Umbilical cord (tissue), 2 donors: Measurements from ENCODE around the gene CIITA. TPM values are rescaled to one million over a fixed set of nuclear protein-coding genes. Genes with fewer than 3 reads are reported as not detected.

Source experiments
- DNase-seq: peaks from one replicate; pipeline ENCODE4 v3.0.0-alpha.2; 2015; ENCODE audit warnings: low spot score
- total RNA-seq: library from RNA; depleted of rRNA; stranded (reverse); fragments of >200 nt; gene quantifications from one replicate; pipeline ENCODE4 v1.2.3, GENCODE V29; 2014; ENCODE audit warnings: low replicate concordance; ENCODE audit not compliant: insufficient read depth

CIITA gene
- total RNA-seq, 1 donor from 2014 or later = 11.1 TPM

DNA sequence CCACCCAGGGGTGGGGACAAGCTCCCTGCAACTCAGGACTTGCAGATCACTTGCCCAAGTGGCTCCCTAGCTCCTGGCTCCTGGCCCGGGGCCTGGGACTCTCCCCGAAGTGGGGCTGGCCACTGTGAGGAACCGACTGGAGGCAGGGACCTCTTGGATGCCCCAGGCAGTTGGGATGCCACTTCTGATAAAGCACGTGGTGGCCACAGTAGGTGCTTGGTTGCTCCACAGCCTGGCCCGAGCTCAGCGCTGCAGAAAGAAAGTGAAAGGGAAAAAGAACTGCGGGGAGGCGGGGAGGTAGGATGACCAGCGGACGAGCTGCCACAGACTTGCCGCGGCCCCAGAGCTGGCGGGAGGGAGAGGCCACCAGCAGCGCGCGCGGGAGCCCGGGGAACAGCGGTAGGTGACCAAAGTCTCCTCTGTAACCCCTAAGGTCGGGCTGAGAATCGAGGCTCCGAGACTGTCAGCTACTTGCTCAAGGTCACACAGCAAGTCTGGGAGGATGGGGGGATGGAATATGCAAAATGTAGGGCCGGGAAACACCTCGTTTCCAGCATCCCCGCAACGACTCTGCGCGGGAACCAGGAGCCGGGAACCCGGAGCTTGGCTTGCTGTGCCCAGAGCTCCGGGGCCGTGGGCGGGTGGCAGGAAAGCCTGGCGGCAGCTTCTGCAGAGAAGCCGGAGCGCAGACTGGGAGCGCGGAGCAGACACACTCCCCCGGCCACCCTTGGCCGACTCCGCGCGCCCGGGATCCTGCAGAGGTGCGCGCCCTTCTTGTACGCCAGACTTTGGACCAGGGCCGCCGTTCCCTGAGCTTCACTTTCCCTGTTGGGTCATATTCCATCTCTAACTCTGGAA is 1.9 kb downstream of the CIITA start:
- DNase-seq = no peak

DNA sequence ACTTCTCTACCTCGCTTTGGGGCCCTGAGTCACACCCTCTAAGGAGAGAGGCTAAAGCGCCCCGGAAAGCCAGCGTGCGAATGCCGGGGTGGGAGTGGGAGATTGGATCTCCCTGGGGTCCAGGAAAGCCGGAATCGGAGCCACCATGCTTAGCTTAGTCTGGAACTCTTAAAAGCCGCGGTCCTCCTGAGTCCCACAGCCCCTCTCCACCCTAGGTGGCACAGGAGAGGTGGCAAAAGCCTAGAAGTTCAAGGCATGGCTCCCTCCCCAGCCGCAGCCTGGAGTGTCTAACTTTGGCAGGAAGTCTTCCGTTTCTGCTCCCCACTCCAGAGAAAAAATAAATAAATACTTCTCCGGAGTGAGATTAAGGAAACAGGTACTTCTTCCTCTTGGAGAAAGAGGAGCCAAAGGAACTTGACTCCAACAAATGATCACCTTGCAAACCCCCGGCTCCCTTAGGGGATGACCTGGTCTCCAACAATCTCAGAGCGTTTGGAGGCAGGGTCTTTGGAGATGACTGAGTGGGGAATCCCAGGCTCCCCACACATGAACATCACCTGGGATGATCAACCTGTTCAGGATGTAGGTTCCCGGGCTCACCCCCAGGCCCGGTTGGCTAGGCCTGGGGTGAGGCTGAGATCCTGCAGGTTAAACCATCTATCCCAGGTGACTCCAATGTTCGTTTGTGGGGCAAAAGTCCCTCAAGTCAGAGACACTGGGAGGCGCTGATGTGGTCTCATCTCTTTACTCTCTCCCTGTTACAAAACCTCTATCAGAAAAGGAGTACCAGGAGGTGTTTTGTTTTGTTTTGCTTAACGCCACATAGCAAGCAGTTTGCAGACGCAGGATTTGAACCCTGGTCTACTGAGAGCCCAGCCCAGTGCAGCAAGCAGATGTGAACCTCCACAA is 2.9 kb downstream of the CIITA start:
- no peak for DNase-seq

DNA sequence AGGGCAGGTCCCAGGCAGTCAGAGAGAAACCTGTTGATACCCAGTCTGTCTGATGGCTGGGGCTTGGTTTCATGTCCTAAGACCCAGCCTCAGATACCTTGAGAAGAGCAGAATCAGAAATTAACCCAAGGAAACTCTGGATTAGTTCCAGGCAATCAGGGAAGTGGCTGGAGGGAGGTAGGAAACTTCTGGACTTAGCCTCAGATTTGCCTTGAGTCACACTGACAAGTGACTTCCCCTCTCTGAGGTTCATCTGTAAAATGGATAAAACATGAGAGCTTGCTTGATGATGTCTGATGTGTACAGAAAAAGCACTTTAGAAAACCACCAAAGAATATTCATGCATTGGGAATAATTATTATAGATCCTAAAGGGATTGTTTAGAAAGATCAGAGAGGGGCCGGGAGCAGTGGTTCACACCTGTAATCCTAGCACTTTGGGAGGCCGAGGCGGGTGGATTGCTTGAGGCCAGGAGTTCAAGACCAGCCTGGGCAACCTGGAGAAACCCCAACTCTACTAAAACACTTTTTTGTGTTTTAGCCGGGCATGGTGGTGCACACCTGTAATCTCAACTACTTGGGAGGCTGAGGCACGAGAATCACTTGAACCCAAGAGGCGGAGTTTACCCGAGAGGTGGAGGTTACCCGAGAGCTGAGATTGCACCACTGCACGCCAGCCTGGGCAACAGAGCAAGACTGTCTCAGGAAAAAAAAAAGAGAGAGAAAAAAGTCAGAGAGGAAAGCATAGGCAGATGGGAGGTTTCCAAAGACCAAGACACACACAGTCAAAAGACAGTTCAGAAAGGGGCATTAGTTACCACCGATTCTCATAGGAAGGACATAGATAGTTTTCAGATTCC is 3.8 kb downstream of the CIITA start:
- no peak for DNase-seq

DNA sequence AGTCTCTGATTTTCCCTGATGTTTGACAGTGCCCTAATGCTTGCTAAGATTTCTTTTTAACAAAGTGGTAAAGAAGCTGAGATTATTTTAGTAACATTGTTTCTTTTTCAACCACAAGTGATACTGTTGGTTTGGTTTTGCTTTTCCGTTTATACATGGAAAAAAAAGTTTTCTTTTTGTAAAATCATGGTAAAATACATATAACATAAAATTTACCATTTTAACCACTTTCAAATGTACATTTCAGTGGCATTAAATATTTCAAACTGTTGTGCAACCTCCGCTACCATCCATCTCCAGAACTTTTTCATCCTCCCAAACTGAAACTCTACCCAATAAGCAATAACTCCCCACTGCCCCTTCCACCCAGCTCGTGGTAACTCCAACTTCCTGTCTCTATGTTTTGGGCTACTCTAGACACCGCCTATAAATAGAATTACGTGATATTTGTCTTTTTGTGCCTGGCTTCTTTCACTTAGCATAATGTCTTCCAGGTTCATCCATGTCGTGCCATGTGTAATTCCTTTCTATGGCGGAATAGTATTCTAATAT is 4.6 kb downstream of the CIITA start:
- DNase-seq = no peak

DNA sequence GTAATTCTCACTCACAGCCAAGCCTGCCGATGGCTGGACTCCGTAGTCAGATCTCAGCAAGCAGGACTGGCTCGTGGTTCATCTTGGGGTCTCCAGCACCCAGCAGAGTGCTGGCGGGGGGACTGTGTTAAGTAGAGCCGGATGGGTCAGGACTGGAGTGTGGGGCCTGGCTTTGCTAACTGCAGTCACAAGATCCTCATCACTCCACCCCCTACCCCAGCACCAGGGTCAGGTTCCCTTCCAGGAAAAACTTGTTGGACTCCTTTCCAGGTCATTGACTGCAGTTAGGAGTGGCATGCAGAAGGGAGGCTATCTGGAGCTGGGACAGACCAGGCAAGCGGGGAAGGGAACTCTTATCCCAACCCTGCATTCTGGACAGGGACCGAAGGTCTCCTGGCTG is 6.0 kb downstream of the CIITA start:
- DNase-seq = no peak

DNA sequence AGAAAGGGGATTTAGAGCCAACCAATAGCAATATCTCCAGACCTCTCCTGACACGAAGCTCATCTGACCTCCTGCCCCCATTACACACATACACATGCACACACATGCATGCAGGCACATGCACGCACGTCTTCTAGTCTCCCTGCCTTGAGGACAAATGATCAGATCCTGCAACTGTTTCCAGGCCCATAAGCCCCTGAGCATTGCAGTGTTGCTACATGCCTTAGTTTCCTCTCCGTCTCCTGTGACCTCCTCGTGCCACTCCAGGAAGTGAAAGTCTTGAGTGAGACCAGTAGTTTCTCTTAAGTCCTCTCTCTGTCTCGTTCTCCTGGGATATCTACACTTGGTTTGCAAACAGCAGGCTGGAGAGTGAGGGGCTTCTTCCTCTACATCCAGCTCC is 8.2 kb downstream of the CIITA start:
- DNase-seq = peak; percentile 24

DNA sequence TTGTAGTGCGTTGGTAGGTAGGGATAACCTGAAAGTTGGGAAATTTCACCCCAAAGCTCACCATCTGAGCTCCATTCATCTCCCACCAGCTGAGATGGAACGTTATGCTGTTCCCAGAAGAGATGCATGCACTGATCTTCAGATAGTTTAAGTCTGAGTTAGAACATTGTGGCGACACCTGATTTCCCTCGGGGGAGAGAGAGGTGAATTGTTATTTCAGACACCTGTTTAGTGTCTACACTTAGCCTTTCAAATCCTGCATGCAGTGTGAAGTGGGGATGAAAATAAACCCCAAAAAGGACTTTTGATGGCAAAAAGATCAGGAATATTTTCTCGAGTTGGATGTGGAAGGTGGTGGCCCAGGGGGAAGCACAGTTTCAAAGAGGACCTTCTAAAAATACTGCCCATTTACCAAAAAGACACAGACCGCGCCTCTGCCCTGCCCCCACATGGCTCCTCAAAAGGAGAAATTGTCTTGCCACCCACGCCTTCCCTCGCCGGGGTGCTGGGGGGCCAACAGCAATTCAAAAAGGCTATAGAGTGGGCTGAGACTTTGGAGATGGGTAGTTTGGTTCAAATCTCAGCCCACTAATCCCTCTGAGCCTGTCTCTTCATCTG is 11.4 kb downstream of the CIITA start:
- DNase-seq = no peak

DNA sequence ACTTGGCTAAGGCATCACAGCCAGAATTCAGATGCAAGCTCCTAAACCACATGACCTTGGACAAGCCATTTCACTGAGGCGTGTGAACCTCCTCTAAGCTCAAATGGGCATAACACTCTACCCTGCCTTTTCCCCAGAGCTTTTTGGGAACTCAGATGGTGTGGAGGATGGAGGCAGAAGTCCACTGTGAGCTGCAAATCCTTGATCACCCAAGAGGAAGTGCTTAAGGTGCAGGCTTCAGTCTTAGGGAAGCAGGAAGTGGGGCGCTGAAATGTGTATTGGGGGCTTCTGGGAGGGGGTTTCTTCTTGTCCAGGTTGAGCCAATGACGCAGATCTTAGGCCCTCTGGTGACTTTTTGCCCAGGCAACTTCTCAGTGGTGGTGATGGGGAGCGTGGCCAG is 12.9 kb downstream of the CIITA start:
- no peak for DNase-seq

DNA sequence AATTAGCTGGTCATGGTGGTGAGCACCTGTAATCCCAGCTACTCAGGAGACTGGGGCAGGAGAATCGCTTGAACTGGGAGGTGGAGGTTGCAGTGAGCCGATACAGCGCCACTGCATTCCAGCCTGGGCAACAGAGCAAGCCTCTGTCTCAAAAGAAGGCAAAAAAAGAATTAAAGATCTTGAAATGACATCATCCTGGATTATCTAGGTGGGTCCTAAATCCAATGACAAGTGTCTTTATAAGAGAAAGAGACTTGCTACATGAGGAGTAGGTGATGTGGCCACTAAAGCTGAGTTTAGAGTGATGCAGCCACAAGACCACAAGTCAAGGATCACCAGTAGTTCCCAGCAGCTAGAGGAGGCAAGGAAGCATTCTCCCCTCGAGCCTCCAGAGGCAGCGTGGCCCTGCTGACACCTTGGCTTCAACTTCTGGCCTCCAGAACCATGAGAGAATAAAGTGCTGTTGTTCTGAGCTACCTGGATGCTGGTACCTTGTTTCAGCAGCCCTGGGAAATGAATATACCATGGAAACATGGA is 15.8 kb downstream of the CIITA start:
- DNase-seq = no peak

DNA sequence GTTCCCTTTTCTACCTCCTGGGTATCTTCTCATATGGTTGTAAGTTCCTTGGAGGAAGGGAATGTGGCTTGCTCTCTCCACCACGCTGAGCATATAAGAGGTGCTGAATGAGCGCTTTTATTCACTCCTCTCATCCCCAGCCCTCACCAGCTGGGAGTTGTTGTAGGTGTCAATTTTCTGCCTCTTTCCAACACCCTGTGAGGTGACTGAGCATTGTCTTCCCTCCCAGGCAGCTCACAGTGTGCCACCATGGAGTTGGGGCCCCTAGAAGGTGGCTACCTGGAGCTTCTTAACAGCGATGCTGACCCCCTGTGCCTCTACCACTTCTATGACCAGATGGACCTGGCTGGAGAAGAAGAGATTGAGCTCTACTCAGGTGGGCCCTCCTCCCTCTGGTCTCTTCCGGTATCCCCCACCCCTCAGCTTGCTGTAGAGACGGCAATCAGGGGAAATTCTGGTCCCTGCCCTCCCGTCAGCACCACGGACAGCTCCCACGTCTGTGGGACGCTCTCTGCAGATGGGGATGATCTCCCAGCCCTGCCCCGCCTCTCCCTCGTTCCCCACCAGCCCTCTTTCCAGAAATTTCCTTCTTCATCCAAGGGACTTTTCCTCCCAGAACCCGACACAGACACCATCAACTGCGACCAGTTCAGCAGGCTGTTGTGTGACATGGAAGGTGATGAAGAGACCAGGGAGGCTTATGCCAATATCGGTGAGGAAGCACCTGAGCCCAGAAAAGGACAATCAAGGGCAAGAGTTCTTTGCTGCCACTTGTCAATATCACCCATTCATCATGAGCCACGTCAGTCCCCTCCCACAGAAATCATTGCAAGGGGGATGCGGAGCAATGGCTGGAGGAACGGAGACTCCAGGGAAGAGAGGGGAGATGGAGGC is 18.3 kb downstream of the CIITA start:
- DNase-seq = peak; percentile 38

DNA sequence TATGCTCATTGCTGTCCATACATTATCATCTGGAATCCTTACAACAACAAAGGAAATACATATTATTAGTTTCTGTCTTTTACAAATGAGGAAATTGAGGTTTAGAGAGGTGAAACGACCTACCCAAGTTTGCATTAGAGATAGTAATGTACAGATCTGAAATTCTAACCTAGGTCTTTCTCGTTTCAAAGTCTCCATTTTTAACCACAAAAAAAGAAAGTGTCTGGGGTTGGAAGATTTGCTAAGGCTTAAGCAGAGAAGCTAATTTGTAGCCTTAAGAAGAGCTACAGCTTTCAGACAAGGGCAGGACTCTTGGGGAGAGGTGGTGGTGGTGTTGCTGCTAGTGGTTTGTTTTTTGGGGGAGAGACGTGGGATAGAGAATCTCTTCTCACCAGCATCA is 19.2 kb downstream of the CIITA start:
- DNase-seq = no peak

DNA sequence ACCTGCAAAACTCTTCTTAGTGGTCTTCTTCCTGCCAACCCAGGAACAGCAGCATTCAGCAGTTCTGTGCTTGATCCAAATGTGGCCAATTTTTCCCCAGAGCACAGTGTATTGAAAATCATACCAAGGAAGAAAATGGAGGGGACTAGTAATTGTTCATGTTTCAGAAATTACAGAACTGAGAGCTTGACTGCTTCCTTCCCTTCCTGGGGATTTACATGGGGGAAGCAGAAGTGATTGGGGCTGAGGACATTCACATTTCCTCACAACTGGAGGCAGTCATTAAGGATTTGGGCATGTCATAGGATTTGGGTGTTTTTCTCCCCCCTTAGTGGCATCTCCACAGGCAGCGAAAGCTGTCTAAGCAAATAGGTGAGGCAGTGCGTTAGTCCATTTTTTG is 19.7 kb downstream of the CIITA start:
- no peak for DNase-seq

DNA sequence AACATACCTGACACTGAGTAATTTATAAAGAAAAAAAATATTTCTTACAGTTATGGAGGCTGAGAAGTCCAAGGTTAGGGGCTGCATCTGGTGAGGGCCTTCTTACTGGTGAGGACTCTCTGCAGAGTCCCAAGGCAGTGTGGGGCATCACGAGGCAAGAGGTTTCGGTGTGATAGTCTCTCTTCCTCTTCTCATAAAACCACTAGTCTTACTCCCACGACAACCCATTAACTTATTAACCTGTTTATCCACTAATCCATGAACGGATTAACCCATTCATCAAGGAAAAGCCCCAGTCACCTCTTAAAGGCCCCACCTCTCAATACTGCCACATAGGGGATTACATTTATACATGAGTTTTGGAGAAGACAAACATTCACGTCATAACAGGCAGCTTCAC is 20.1 kb downstream of the CIITA start:
- DNase-seq = no peak

DNA sequence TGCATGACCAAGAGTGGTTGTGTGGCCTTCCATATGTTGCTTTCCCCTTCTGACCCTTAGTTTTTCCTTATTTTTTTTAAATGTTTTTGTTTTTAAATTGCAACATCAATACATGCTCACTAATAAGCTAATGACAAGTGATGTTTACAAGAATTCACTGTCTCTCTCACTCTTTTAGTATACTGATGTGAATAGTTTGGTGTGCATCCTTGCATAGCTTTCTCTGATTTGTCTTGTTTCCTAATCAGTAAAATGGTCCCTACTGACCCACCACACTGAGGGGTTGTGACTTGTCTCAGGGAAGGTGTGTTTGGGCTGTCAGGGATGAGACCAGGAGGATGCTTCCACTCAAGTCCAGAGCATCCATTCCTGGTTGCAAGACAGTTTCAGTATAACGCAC is 26.0 kb downstream of the CIITA start:
- DNase-seq = no peak

DNA sequence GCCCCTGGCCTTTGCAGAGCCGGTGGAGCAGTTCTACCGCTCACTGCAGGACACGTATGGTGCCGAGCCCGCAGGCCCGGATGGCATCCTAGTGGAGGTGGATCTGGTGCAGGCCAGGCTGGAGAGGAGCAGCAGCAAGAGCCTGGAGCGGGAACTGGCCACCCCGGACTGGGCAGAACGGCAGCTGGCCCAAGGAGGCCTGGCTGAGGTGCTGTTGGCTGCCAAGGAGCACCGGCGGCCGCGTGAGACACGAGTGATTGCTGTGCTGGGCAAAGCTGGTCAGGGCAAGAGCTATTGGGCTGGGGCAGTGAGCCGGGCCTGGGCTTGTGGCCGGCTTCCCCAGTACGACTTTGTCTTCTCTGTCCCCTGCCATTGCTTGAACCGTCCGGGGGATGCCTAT is 29.5 kb downstream of the CIITA start:
- no peak for DNase-seq

DNA sequence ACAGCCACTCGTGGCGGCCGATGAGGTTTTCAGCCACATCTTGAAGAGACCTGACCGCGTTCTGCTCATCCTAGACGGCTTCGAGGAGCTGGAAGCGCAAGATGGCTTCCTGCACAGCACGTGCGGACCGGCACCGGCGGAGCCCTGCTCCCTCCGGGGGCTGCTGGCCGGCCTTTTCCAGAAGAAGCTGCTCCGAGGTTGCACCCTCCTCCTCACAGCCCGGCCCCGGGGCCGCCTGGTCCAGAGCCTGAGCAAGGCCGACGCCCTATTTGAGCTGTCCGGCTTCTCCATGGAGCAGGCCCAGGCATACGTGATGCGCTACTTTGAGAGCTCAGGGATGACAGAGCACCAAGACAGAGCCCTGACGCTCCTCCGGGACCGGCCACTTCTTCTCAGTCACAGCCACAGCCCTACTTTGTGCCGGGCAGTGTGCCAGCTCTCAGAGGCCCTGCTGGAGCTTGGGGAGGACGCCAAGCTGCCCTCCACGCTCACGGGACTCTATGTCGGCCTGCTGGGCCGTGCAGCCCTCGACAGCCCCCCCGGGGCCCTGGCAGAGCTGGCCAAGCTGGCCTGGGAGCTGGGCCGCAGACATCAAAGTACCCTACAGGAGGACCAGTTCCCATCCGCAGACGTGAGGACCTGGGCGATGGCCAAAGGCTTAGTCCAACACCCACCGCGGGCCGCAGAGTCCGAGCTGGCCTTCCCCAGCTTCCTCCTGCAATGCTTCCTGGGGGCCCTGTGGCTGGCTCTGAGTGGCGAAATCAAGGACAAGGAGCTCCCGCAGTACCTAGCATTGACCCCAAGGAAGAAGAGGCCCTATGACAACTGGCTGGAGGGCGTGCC is 30.1 kb downstream of the CIITA start:
- no peak for DNase-seq

DNA sequence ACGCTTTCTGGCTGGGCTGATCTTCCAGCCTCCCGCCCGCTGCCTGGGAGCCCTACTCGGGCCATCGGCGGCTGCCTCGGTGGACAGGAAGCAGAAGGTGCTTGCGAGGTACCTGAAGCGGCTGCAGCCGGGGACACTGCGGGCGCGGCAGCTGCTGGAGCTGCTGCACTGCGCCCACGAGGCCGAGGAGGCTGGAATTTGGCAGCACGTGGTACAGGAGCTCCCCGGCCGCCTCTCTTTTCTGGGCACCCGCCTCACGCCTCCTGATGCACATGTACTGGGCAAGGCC is 30.7 kb downstream of the CIITA start:
- DNase-seq = no peak

DNA sequence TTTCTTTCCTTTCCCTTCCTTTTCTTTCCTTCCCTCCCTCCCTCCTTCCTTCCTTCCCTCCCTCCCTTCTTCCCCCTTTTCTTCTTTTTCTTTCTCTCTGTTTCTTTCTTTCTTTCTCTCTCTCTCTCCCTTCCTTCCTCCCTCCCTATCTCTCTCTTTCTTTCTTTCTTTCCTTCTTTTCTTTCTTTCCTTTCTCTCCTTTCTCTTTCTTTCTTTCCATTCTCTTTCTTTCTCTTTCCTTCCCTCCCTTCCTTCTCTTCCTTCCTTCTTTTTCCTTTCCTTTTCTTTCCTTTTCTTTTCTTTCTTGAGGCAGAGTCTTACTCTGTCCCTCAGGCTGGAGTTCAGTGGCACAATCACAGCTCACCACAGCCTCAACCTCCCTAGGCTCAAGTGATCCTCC is 34.3 kb downstream of the CIITA start:
- no peak for DNase-seq

DNA sequence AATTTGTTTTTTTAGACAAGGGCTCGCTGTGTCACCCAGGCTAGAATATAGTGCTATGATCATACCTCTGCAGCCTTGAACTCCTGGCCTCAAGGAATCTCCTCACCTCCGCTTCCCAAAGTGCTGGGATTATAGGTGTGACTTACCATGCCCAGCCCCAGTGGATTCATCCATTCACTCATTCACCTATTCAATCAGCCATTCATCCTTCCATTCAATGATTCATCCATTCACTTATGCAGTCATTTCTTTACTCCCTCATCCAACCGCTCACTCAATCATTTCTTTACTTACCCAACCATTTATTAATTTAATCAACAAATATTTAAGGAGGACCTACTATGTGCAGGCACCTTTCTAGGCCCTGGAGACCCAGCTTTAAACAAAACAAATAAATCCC is 39.5 kb downstream of the CIITA start:
- no peak for DNase-seq
